WI38 (cell line): ENCODE measurements around the gene AGTR1.

Source experiments
- H3K4me3 ChIP-seq: 2 replicates; pipeline ENCODE4 v1.5.1; 2011; ENCODE audit warnings: low read depth, mild to moderate bottlenecking, control low read depth, low read length
- TF ChIP-seq, protein P1 (sequence below): IDR thresholded peaks from 2 replicates; pipeline ENCODE4 v1.5.1; 2012; ENCODE audit warnings: low read depth, mild to moderate bottlenecking, control low read depth, low read length

The AGTR1 gene

DNA sequence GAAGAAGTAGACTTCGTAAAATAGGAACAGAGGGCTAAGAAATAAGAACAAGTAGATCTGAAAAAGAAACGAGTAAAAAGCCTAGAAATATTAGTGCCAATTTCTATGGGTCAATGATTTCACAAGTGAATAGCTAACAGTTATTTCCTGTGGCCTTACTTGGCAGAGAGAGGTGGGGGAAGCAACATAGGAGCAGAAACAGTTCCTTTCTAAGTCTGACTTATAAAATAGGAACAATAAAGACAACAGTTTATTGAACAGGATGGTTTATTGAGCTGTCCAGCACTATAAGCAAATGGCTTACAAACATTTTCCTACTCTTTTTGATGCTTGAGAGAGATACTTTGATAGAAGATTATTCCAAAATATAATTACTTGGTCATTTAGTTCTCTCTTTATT is 37.9 kb downstream of the AGTR1 start:
- H3K4me3 ChIP-seq, result no peak overlapping the region
- TF ChIP-seq, protein P1, sequence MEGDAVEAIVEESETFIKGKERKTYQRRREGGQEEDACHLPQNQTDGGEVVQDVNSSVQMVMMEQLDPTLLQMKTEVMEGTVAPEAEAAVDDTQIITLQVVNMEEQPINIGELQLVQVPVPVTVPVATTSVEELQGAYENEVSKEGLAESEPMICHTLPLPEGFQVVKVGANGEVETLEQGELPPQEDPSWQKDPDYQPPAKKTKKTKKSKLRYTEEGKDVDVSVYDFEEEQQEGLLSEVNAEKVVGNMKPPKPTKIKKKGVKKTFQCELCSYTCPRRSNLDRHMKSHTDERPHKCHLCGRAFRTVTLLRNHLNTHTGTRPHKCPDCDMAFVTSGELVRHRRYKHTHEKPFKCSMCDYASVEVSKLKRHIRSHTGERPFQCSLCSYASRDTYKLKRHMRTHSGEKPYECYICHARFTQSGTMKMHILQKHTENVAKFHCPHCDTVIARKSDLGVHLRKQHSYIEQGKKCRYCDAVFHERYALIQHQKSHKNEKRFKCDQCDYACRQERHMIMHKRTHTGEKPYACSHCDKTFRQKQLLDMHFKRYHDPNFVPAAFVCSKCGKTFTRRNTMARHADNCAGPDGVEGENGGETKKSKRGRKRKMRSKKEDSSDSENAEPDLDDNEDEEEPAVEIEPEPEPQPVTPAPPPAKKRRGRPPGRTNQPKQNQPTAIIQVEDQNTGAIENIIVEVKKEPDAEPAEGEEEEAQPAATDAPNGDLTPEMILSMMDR, result no peak

DNA sequence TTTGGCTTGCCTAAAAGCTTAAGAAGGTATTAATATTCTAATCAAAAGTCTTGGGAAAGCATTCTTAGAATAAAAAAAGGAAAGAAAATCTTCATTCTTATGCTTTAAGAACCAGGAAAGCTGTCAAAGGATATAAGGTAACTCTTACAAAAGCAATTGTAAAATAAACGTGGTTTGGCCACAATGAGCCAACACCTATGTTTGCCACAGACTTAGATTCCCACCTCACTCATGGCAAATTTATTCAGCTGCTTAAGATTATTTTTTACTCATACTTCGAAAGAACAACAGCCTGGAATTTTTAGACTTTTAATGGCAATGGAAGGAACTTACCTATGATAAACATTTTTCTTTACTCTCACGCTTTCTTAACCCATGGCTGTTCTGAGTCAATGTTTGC is 38.4 kb downstream of the AGTR1 start:
- no peak overlapping the region for H3K4me3 ChIP-seq
- TF ChIP-seq, protein P1, result no peak

DNA sequence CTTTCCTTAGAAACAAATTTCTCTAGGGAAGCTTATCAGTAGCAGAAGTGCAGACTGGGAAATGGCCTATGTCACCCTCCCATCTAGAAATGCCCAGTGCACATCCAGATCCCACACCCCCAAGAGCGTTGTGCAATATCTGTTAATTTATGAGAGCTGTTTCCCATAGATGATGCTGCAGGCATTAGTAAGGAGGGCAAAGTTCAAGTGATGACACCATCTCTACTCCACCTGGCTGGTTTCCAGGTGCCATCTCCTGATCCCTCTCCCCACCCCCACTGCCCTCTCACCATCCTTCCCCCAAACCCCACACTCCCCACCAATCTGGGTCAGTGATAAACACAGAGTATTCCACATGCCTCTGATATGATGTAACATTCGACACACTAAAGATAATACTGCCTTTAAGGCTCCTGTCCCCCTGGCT is 39.4 kb downstream of the AGTR1 start:
- TF ChIP-seq, protein P1, result no peak
- H3K4me3 ChIP-seq, result no peak overlapping the region

DNA sequence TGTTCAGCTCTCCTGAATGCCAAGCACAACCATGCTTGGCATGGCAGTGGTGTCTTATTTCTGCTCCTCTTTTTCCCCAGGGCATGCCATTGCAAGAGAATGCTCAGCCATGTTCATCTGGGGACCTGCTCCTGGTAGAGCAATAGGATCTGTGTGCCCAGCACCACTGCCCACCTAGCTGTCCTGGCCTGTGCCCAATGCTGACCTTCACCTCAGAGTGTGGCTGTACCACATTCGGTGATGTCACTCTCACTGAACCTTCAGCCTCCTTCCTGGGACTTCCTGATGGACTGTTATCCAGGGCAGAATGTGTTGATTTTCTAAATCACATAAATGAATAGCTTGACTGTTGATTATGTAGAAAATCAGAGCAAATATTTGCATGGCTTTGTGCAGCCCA is 42.0 kb downstream of the AGTR1 start:
- TF ChIP-seq, protein P1, result no peak
- no peak overlapping the region for H3K4me3 ChIP-seq

DNA sequence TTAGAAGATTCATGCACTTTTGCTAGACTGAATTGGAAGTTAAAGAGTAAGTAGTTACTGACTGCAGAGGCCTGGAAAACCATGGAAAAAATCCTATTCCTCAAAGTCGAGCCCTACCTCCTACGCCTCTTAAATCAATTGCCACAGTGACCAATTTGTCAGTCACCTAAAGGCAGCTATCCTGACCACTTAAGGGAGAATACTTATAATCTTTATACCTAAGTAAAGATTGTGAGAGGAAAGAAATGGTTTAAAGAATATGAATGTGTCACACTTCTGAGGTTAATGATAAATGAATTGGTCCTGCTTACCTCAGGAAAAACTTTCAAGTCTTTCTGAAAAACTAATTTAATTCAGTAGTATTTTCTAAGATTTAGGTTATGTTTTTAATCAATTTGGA is 42.6 kb downstream of the AGTR1 start:
- no peak overlapping the region for H3K4me3 ChIP-seq
- TF ChIP-seq, protein P1, result no peak

DNA sequence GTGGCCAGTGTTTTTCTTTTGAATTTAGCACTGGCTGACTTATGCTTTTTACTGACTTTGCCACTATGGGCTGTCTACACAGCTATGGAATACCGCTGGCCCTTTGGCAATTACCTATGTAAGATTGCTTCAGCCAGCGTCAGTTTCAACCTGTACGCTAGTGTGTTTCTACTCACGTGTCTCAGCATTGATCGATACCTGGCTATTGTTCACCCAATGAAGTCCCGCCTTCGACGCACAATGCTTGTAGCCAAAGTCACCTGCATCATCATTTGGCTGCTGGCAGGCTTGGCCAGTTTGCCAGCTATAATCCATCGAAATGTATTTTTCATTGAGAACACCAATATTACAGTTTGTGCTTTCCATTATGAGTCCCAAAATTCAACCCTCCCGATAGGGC is 43.5 kb downstream of the AGTR1 start:
- H3K4me3 ChIP-seq, result no peak overlapping the region
- TF ChIP-seq, protein P1, result no peak

DNA sequence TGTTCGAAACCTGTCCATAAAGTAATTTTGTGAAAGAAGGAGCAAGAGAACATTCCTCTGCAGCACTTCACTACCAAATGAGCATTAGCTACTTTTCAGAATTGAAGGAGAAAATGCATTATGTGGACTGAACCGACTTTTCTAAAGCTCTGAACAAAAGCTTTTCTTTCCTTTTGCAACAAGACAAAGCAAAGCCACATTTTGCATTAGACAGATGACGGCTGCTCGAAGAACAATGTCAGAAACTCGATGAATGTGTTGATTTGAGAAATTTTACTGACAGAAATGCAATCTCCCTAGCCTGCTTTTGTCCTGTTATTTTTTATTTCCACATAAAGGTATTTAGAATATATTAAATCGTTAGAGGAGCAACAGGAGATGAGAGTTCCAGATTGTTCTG is 44.4 kb downstream of the AGTR1 start:
- TF ChIP-seq, protein P1, result no peak
- no peak overlapping the region for H3K4me3 ChIP-seq
